Fibroblast of lung (primary cell): ENCODE measurements around the gene CDH10. TPM values are rescaled to one million over a fixed set of nuclear protein-coding genes. Genes with fewer than 3 reads are reported as not detected.

Experiments used
- DNase-seq, 2 donors: peaks; one replicate each; pipeline versions ENCODE4 v3.0.0 to v3.0.0-alpha.2; 2010; ENCODE audit warnings: low read depth in 2 of 2
- H2AFZ ChIP-seq: 2 replicates; pipeline ENCODE4 v1.5.1; 2012; ENCODE audit warnings: low read length, control low read depth, inconsistent platforms
- H3K27ac ChIP-seq: 2 replicates; pipeline ENCODE4 v1.5.1; 2011; ENCODE audit warnings: low read length, control low read depth; ENCODE audit not compliant: insufficient read depth
- H3K27me3 ChIP-seq: 2 replicates; pipeline ENCODE4 v1.5.1; 2011; ENCODE audit warnings: mild to moderate bottlenecking, low read length; ENCODE audit not compliant: control insufficient read depth, insufficient read depth
- H3K36me3 ChIP-seq: 2 replicates; pipeline ENCODE4 v1.5.1; 2011; ENCODE audit warnings: low read length; ENCODE audit not compliant: control insufficient read depth, insufficient read depth
- H3K4me1 ChIP-seq: 2 replicates; pipeline ENCODE4 v1.5.1; 2011; ENCODE audit warnings: low read length; ENCODE audit not compliant: control insufficient read depth, insufficient read depth; ENCODE audit errors: extremely low read depth
- H3K4me2 ChIP-seq: 2 replicates; pipeline ENCODE4 v1.5.1; 2011; ENCODE audit warnings: low read length, control low read depth; ENCODE audit not compliant: insufficient read depth; ENCODE audit errors: extremely low read depth
- H3K4me3 ChIP-seq, 4 experiments: fragments of 200-600 bp in 1 of 4; sonication (generic) in 1 of 4; replicated peaks in 1 of 4; 2 replicates each; pipeline ENCODE4 v1.5.1; 2011 to 2016; ENCODE audit warnings: low read length in 4 of 4, low read depth in 3 of 4, mild to moderate bottlenecking in 3 of 4, control low read depth in 2 of 4, inconsistent platforms in 1 of 4, mixed read lengths in 1 of 4; ENCODE audit not compliant: insufficient read depth in 1 of 4; ENCODE audit errors: control extremely low read depth in 1 of 4
- H3K79me2 ChIP-seq: 2 replicates; pipeline ENCODE4 v1.5.1; 2012; ENCODE audit warnings: mild to moderate bottlenecking, low read length, inconsistent platforms; ENCODE audit not compliant: control insufficient read depth, insufficient read depth
- H3K9ac ChIP-seq: 2 replicates; pipeline ENCODE4 v1.5.1; 2011; ENCODE audit warnings: mild to moderate bottlenecking, low read length, control low read depth; ENCODE audit not compliant: insufficient read depth
- H3K9me3 ChIP-seq: 2 replicates; pipeline ENCODE4 v1.5.1; 2012; ENCODE audit warnings: low read depth, low read length; ENCODE audit not compliant: control insufficient read depth, insufficient read depth
- H4K20me1 ChIP-seq: 2 replicates; pipeline ENCODE4 v1.5.1; 2011; ENCODE audit warnings: low read length; ENCODE audit not compliant: control insufficient read depth, insufficient read depth; ENCODE audit errors: extremely low read depth
- EZH2 ChIP-seq: IDR thresholded peaks from 2 replicates; pipeline ENCODE4 v1.5.1; 2012; ENCODE audit warnings: low read length, control low read depth, mild to moderate bottlenecking; ENCODE audit errors: missing control alignments
- polyA plus RNA-seq, 2 donors: library from polyadenylated mRNA; depleted of rRNA in 1 of 2; stranded (reverse) in 1 of 2; unstranded in 1 of 2; fragments of >200 nt; gene quantifications; 2 replicates each; pipeline ENCODE4 v1.2.1, GENCODE V29; 2011 to 2012; ENCODE audit warnings: missing spikeins in 1 of 2
- total RNA-seq: library from RNA; depleted of rRNA; stranded (reverse); fragments of >200 nt; gene quantifications from 2 replicates; pipeline ENCODE4 v1.2.1, GENCODE V29; 2014
- TF ChIP-seq, protein P1 (sequence below), 2 donors: IDR thresholded peaks in 1 of 2; conservative IDR thresholded peaks in 1 of 2; 1 replicate in 1 of 2; 2 replicates in 1 of 2; pipeline ENCODE4 v1.5.1; 2011 to 2012; ENCODE audit warnings: low read length in 2 of 2, control low read depth in 1 of 2, inconsistent platforms in 1 of 2, low read depth in 1 of 2, mild to moderate bottlenecking in 1 of 2

CDH10 gene
- total and polyA plus RNA-seq, 2 donors (not counting 1 experiment from before 2014, with no cell fraction given) = 0.09 to 0.17 TPM

DNA sequence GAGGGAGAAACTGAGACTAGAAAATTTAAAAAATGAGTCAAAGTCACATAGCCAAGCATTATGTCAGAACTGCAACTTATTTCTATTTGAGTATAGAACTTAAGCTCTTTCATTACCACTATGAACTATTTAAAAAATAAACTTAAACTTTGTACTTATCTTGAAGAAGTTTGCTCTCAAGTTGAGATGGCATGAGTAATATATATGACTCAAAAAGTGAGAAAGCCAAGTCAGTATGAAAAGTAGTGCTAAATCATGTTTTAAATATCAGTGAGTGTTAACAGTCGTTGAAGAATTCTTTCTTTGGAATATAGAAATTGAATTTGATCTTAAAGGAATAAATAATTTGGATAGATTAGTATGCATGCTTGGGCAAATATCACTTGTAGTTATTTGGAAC, 36.3 kb upstream of the CDH10 start:
- Histone ChIP-seq H3K4me3 (no peak overlapping the region), H4K20me1 (no peaks in the 10 kb centered on the region), H3K4me1 (no peaks in the 10 kb centered on the region), H3K9me3 (no peaks in the 10 kb centered on the region), H2AFZ (no peak overlapping the region), H3K79me2 (no peaks in the 10 kb centered on the region), H3K27ac (no peak overlapping the region), H3K27me3 (no peaks in the 10 kb centered on the region), H3K4me2 (no peak overlapping the region), H3K36me3 (no peaks in the 10 kb centered on the region), H3K9ac (no peak overlapping the region)
- TF ChIP-seq EZH2 = no peak
- DNase-seq = peak in 1 of 2 donors; percentile 61

DNA sequence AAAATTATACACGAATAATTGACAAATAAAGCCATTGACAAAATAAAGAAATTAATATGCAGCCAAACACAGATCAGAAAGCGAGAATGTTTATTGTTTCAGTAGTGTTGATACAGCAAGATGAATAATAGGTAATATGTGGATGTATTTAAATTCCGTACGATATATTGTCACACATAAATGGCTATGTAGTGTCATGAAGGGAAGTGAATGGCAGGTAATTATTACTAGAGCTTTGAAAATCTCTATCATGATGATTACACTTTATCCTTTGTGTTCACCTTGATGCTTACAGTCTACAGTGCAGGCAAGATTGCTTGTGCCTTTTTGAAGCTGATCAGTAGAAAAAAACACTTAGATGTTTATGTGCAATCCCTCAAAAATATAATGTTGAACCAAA, 23.3 kb upstream of the CDH10 start:
- Histone ChIP-seq H2AFZ (no peak overlapping the region), H3K4me3 (no peak overlapping the region), H3K4me1 (no peaks in the 10 kb centered on the region), H3K79me2 (no peaks in the 10 kb centered on the region), H3K27ac (no peak overlapping the region), H3K4me2 (no peak overlapping the region), H3K9ac (no peak overlapping the region), H3K9me3 (no peaks in the 10 kb centered on the region), H4K20me1 (no peaks in the 10 kb centered on the region), H3K36me3 (no peaks in the 10 kb centered on the region), H3K27me3 (no peaks in the 10 kb centered on the region)
- DNase-seq = no peak
- no peak for TF ChIP-seq EZH2
- TF ChIP-seq, protein P1, sequence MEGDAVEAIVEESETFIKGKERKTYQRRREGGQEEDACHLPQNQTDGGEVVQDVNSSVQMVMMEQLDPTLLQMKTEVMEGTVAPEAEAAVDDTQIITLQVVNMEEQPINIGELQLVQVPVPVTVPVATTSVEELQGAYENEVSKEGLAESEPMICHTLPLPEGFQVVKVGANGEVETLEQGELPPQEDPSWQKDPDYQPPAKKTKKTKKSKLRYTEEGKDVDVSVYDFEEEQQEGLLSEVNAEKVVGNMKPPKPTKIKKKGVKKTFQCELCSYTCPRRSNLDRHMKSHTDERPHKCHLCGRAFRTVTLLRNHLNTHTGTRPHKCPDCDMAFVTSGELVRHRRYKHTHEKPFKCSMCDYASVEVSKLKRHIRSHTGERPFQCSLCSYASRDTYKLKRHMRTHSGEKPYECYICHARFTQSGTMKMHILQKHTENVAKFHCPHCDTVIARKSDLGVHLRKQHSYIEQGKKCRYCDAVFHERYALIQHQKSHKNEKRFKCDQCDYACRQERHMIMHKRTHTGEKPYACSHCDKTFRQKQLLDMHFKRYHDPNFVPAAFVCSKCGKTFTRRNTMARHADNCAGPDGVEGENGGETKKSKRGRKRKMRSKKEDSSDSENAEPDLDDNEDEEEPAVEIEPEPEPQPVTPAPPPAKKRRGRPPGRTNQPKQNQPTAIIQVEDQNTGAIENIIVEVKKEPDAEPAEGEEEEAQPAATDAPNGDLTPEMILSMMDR (conservative IDR thresholded peaks at IDR 0.05 in 1 of 2, IDR thresholded peaks at IDR 0.05 in 1 of 2; ENCODE audit: low read depth in 1 of 2, low read length in 2 of 2) = no peak

DNA sequence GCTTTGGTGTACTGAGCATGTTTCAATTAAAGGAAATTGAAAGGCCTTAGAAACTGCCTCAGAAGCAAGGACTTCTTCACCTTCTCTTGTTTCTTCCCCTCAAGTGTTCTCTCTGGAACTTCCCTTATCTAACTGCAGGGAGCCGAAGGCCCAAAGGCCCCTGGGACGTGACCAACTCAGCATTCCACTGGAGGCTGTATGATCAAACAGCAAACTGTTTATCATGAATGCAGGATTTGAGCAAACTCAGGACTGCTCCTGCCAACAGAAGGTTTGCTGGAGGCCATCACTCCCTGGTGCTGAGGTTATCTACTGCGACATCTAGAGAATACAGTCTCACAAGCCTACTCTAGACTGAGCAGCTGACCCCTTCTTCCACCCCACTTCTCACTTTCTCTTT, 4.8 kb upstream of the CDH10 start:
- Histone ChIP-seq H3K27ac (no peak overlapping the region), H3K36me3 (no peaks in the 10 kb centered on the region), H3K4me2 (no peak overlapping the region), H3K79me2 (no peaks in the 10 kb centered on the region), H3K4me1 (no peaks in the 10 kb centered on the region), H3K4me3 (no peak overlapping the region), H2AFZ (no peak overlapping the region), H4K20me1 (no peaks in the 10 kb centered on the region), H3K9me3 (no peaks in the 10 kb centered on the region), H3K9ac (no peak overlapping the region), H3K27me3 (no peaks in the 10 kb centered on the region)
- TF ChIP-seq, protein P1 (conservative IDR thresholded peaks at IDR 0.05 in 1 of 2, IDR thresholded peaks at IDR 0.05 in 1 of 2; ENCODE audit: low read depth in 1 of 2, low read length in 2 of 2) = no peak
- TF ChIP-seq EZH2 = no peak
- DNase-seq = no peak
